Embryonic facial prominence (tissue), 1 donor: ENCODE results near the gene PRTN3.

Experiments
- DNase-seq: peaks from one replicate; pipeline ENCODE4 v3.0.0-alpha.2; 2016; ENCODE audit errors: extremely low spot score

The PRTN3 gene

GRCh38 chr19:803099-803561 lies 37.7 kb upstream of the PRTN3 start:
- DNase-seq = peak; percentile 2

DNA sequence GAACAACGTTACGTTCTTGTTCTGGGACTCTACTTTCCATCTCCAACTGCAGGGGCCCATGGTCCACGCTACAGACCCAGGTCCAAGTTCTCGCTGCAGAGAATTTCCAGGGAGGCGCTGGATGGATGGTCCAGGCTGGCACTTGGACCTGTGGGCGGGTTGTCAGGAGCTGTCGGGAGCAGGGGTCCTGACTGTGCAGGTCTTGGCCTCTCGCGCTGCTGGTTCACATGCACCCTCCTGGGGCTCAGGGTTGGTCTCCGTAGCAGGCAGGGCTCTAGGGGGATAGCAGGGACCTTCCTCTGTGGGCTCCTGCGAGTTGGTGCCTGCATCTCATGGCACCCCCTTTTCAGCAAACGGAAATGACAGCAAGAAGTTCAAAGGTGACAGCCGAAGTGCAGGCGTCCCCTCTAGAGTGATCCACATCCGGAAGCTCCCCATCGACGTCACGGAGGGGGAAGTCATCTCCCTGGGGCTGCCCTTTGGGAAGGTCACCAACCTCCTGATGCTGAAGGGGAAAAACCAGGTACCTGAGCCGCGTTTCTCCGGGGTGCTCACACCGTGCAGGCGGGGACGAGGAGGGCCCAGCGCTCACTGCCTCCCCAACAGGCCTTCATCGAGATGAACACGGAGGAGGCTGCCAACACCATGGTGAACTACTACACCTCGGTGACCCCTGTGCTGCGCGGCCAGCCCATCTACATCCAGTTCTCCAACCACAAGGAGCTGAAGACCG lies 36.9 kb upstream of the PRTN3 start:
- DNase-seq = no peak

GRCh38 chr19:804419-805165 lies 36.2 kb upstream of the PRTN3 start:
- DNase-seq = no peak

DNA sequence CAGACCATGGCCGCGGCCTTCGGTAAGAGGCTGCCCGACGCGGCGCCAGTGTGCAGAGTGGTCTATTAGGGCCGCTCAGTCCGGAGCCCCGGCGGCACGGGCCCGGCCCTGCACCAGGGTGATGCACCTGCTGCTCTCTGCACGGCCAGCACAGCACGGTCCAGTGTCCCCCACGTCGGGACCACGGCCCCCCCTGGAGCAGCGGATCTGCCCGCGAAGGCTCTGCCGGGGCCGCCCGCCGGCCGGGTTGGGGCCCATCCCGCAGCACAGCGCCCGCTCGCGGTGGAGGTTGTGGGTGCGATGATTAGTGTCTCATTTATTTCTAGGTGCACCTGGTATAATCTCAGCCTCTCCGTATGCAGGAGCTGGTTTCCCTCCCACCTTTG lies 35.6 kb upstream of the PRTN3 start:
- DNase-seq = no peak

DNA sequence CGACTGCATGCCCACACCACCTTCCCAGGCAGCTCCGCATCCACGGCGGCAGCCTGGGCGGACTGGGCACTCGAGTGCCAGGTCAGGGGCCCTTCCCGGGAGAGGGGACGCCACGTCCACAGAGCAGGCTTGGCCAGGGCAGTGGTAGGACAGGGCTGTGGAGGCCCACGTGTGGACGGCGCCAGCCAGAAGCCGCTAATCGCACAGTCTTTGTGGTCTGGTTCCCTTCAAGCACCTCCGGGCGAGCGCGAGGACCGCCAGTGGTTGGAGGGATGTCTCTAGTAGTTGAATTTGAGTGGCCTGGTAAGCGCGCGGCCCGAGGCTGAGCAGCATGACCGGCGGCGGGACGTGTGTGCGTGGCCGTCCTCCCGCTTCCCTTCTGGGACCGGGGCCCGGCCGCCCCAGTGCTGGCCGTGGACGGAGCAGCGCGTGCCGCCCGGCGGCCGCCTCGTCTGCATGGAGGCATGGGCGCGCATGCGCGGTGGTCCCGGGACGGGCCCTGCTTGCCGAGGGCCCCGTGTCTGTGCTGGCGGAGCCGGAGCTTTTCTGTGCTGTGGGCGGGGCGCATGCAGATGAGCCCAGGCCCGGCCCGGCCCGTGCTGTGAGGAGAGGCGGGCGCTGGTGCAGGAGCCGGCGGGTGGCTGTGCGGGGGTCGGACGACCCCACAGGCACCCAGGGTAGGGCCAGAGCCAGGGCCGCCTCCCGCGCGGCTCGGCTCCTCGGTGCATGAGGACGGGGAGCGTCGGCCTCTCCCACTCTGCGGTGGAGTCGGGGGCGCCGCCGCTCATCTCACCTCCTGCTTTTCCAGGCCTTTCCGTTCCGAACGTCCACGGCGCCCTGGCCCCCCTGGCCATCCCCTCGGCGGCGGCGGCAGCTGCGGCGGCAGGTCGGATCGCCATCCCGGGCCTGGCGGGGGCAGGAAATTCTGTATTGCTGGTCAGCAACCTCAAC lies 34.9 kb upstream of the PRTN3 start:
- DNase-seq = no peak

DNA sequence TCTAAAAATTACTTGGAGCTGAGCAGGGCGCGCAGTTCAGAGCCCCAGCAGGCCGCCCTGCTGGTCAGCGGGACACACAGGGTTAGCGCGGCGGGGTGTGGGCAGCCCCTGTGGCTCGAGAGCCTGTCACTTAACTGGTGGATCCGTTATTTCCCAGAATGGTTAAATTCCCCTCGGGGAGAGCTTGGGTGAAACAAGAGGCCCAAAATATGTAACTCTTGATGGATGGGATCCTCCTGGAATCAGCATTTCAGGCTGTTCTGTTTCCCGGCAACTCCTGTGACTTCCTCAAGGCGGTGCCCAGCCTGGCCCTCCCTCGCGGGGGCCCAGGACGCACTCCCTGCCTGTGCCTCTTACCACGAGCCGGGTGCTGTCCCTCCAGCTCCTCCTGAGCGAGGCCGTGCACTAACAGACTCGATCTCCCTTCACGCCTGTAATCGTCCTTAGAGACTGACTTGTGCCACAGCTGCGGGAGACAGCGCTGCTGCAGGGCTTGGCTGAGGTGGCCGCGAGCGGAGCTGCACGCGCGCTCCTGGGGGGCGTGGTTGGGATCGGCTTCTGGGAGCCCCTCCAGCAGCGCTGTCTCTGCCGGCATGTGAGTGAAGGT lies 33.9 kb upstream of the PRTN3 start:
- no peak for DNase-seq

DNA sequence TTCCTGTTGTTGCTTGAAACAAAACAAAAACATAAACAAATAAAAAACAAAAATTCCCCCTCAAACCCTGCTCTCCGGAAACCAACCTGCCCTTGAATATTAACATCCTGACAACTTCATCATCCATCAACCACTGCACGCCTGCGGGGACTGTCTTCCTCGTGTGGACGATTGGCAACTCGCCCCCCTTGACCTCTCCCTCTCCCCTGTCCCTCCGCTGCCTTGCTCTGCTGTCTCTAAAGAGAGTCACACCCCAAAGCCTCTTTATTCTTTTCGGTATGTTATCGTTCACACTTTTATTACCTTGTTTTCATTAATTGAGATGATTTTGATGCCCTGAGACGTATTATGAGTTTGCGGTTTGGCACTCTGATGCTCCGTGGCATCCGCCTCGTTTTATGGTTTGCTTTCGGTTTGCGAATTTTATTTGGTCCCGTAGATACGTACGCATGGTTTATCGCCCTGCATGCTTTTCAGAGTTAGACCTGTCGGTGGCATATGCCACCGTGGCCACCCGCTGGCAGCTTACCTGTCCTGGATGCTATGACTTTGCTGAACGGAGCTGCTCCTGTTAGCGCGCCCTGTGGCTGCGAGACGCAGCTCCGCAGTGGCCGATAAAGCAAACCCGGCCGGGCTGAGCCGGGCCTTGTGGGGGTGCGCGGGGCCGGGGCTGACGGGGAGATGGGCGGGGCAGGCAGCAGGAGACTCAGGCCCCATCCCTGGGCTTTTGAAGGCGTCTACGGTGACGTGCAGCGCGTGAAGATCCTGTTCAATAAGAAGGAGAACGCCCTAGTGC lies 33.0 kb upstream of the PRTN3 start:
- DNase-seq = no peak

- DNase-seq = no peak
Observed at GRCh38 chr19:808423-808775, 32.4 kb upstream of the PRTN3 start.

GRCh38 chr19:810077-810855 lies 30.5 kb upstream of the PRTN3 start:
- DNase-seq = no peak

GRCh38 chr19:810883-811489 lies 29.8 kb upstream of the PRTN3 start:
- DNase-seq = no peak

GRCh38 chr19:811506-812048 lies 29.2 kb upstream of the PRTN3 start:
- no peak for DNase-seq

DNA sequence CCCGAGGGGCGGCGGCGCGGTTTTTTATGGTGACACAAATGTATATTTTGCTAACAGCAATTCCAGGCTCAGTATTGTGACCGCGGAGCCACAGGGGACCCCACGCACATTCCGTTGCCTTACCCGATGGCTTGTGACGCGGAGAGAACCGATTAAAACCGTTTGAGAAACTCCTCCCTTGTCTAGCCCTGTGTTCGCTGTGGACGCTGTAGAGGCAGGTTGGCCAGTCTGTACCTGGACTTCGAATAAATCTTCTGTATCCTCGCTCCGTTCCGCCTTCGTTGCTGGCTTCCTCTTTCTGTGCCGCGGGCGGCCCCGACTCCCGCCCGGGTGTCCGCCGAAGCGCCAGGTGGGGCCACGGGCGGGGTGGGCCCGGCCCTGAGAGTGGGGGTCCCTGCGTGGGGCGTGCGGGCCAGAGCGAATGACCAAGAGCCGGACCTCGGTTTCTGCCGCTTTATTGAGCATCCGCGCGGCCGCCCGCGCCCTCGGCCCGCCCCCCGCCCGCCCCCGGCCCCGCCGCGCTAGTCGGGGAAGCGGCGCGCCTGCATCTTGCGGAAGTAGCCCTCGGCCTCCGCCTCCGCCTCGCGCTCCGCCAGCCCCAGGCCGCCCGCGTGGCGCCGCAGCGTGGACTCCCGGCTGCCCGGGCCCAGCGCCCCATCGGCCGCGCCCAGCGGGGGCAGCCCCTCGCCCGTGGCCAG lies 28.6 kb upstream of the PRTN3 start:
- no peak for DNase-seq

DNA sequence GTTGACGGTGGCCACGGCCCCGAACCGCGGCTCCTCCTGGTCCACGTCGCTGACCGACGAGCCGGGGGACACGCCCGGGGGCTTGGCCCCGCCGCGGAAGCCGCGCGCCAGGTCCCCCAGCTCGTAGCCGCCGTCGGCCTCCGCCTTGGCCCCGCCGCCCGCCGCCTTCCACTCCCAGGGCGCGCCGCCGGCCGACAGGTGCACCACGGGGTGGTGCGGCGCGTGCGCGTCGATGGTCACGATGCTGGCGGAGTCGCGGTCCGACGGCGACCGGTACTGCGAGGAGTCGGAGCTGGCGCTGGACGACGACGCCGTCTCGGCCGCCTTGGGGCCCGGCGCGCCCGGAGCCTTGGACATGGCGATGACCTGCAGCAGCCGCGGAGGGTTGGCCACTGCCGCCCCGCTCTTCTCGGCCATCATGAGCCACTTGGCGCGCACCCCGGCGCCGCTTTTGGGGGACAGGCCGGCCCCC lies 28.0 kb upstream of the PRTN3 start:
- DNase-seq = no peak

- DNase-seq = no peak
Observed at GRCh38 chr19:813219-814151, 27.3 kb upstream of the PRTN3 start.

- DNase-seq = no peak
Observed at GRCh38 chr19:814152-815078, 26.4 kb upstream of the PRTN3 start.

- no peak for DNase-seq
Observed at GRCh38 chr19:815079-815774, 25.6 kb upstream of the PRTN3 start.
